Camera-type eye (tissue), 1 donor: ENCODE results near the gene ZNF136. TPM values are rescaled to one million over a fixed set of nuclear protein-coding genes. Genes with fewer than 3 reads are reported as not detected.

Source experiments
- total RNA-seq: library from RNA; depleted of rRNA; stranded (reverse); fragments of >200 nt; gene quantifications from one replicate; pipeline ENCODE4 v1.2.3, GENCODE V29; 2014

ZNF136 gene
- total RNA-seq, result 38.1 TPM

GRCh38 chr19:12162882-12163806 is at the start of gene ZNF136:
Gene ZNF136, plus strand, starts transcription at chr19:12163096. Its CDS starts 108 bp downstream, at chr19:12163204.

GRCh38 chr19:12139885-12140544 is 22.9 kb upstream of the ZNF136 start, which contains the start of gene ZNF20:
Gene ZNF20, minus strand, starts transcription at chr19:12140350. Its CDS starts 168 bp downstream, at chr19:12140182.

GRCh38 chr19:12156223-12157058 is 6.5 kb upstream of the ZNF136 start, which contains the start of gene ZNF625:
Gene ZNF625, minus strand, starts transcription at chr19:12156734. Its CDS starts 176 bp downstream, at chr19:12156558.

Other genes with a start within 250 kb of the ZNF136 start
- gene ZNF700, start 238.0 kb upstream of the ZNF136 start, total RNA-seq, result 23.9 TPM
- 15.9 TPM for gene ZNF763, start 198.1 kb upstream of the ZNF136 start, total RNA-seq
- 26.3 TPM for gene ZNF433, start 127.4 kb upstream of the ZNF136 start, total RNA-seq
- 0.27 TPM for gene ZNF878, start 110.1 kb upstream of the ZNF136 start, total RNA-seq
- gene ZNF844, start 98.4 kb upstream of the ZNF136 start, total RNA-seq, result 52.0 TPM
- gene ZNF20, start 22.7 kb upstream of the ZNF136 start, total RNA-seq, result 15.7 TPM
- gene ZNF625, start 6.4 kb upstream of the ZNF136 start, total RNA-seq, result 30.7 TPM
- 28.1 TPM for gene ZNF44, start 131.8 kb downstream of the ZNF136 start, total RNA-seq
- gene ZNF563, start 170.5 kb downstream of the ZNF136 start, total RNA-seq, result 10.9 TPM
- gene ZNF442, start 202.6 kb downstream of the ZNF136 start, total RNA-seq, result 13.2 TPM
- 7.9 TPM for gene ZNF799, start 238.2 kb downstream of the ZNF136 start, total RNA-seq